MCF 10A (cell line): ENCODE data around the gene CACNA2D1. TPM values are rescaled to one million over a fixed set of nuclear protein-coding genes. Genes with fewer than 3 reads are reported as not detected.

ENCODE experiments used
- BruUV-seq: library from RNA; stranded (reverse); fragments of 400-500 nt; replicated peaks from 2 replicates; lab custom pipeline; 2021; lab: Mats Ljungman, UMichigan
- CTCF ChIA-PET: fragments of 300-600 bp; sonication (Branson Sonifier 250); formaldehyde crosslinking; extraction: SDS; loops from one replicate; lab custom pipeline; 2021; ENCODE audit warnings: antibody characterized with exemption, inconsistent platforms; lab: Yijun Ruan, JAX
- POLR2A ChIA-PET: fragments of 300-600, 350-650 bp; sonication (Branson Sonifier 250); formaldehyde crosslinking; extraction: SDS; loops from one replicate; lab custom pipeline; 2020; ENCODE audit warnings: antibody characterized with exemption, inconsistent platforms; lab: Yijun Ruan, JAX
- DNase-seq: peaks from one replicate; pipeline ENCODE4 v3.0.0-alpha.2; 2018; ENCODE audit not compliant: unreplicated experiment
- H3K27ac Mint-ChIP-seq: one replicate; pipeline ENCODE4 v1.8.0; 2022; ENCODE audit warnings: mild to moderate bottlenecking, low read depth, mixed read lengths; ENCODE audit not compliant: unreplicated experiment
- H3K27me3 Mint-ChIP-seq: one replicate; pipeline ENCODE4 v1.8.0; 2022; ENCODE audit warnings: mixed read lengths; ENCODE audit not compliant: insufficient read depth, unreplicated experiment
- H3K36me3 Mint-ChIP-seq: one replicate; pipeline ENCODE4 v1.8.0; 2022; ENCODE audit warnings: mild to moderate bottlenecking, moderate library complexity, mixed read lengths; ENCODE audit not compliant: insufficient read depth, unreplicated experiment
- H3K4me1 Mint-ChIP-seq: one replicate; pipeline ENCODE4 v1.8.0; 2022; ENCODE audit warnings: mixed read lengths; ENCODE audit not compliant: insufficient read depth, unreplicated experiment
- H3K4me3 Mint-ChIP-seq: one replicate; pipeline ENCODE4 v1.8.0; 2022; ENCODE audit warnings: mild to moderate bottlenecking, moderate library complexity, mixed read lengths; ENCODE audit not compliant: unreplicated experiment
- H3K9me3 Mint-ChIP-seq: one replicate; pipeline ENCODE4 v1.8.0; 2022; ENCODE audit warnings: mixed read lengths; ENCODE audit not compliant: unreplicated experiment
- intact Hi-C: fragments of 100-400 bp; cut with micrococcal nuclease; formaldehyde crosslinking; loops from 2 replicates; pipeline ENCODE4 v1.14.1; 2022
- total RNA-seq: library from RNA; stranded (reverse); gene quantifications from 2 replicates; pipeline ENCODE4 v1.2.3, GENCODE V29; 2022
- TF ChIP-seq, protein P1 (sequence below): fragments of 200-600 bp; IDR thresholded peaks from one replicate; pipeline ENCODE4 v1.8.0; 2022; ENCODE audit warnings: antibody characterized with exemption, mild to moderate bottlenecking; ENCODE audit not compliant: unreplicated experiment

The CACNA2D1 gene
- total RNA-seq, 1 experiment from 2014 or later: not detected

DNA sequence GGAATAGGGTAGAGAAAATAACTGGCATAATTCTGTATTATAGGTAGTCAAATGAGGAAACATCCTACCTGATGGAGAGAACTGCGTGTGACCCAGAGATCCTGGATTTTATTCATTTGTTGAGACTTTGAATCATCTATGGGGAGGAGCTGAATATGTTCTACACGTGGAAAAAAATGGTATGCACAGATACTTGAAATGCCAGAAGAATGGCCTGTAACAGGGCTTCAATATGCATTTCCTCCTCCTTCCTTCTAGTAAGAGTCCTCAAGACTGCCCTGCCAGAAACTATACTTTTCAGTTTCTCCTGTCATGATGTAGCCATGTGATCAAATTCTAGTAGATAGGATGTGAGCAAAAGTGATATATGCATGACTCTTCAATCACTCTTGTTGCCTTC is 372.1 kb downstream of the CACNA2D1 start:
- POLR2A ChIA-PET: no interaction called here

DNA sequence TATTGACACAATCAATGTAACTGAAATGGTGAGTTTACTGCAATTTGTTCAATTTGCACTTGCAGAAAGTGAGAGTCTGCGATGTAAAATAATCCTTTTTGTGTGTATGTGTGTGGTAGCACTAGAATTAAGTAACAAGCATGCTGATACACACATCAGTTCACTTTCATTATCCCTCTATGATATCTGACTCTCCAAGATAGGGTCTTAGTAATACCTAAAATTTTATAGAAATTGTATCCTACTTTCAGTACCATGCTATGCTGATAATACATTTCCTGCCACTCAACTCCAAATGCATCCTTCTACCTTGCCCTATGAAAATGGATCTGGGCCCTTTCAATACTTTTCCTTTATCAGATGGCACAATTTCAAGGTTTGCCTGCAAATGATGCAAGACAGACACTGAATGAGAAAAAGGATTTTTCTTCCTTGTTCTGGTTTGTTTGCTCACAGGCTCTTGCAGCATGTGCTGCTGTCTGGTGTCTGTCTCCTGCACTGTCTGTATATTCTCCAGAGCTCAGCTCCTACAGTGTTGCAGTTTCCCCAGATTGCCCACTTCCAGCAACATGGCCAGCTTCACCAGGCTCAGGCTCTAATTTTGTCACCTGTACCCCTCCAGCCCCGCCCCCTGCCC is 375.8 kb downstream of the CACNA2D1 start:
- CTCF ChIA-PET: interaction anchor here (0.6 to 0.8 kb wide), 2 partner anchors 344 to 491 kb away, joined by 3 read pairs; no protein-coding TSS in a partner anchor
- Mint-ChIP-seq H3K4me3 (no peak overlapping the region), H3K27ac (no peak overlapping the region), H3K9me3 (no peaks in the 10 kb centered on the region), H3K36me3 (no peaks in the 10 kb centered on the region), H3K27me3 (peaks cover 95% of the 10 kb centered on the region), H3K4me1 (no peaks in the 10 kb centered on the region)
- intact Hi-C loops: no loop called here
- POLR2A ChIA-PET: no interaction called here
- no peak for DNase-seq
- TF ChIP-seq, protein P1, sequence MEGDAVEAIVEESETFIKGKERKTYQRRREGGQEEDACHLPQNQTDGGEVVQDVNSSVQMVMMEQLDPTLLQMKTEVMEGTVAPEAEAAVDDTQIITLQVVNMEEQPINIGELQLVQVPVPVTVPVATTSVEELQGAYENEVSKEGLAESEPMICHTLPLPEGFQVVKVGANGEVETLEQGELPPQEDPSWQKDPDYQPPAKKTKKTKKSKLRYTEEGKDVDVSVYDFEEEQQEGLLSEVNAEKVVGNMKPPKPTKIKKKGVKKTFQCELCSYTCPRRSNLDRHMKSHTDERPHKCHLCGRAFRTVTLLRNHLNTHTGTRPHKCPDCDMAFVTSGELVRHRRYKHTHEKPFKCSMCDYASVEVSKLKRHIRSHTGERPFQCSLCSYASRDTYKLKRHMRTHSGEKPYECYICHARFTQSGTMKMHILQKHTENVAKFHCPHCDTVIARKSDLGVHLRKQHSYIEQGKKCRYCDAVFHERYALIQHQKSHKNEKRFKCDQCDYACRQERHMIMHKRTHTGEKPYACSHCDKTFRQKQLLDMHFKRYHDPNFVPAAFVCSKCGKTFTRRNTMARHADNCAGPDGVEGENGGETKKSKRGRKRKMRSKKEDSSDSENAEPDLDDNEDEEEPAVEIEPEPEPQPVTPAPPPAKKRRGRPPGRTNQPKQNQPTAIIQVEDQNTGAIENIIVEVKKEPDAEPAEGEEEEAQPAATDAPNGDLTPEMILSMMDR: no peak
- BruUV-seq: no TSS peak

More for the DNA sequence above, 372.1 kb downstream of the CACNA2D1 start:
- H3K9me3 Mint-ChIP-seq: no peaks in the 10 kb centered on the region
- BruUV-seq: no TSS peak
- no peak overlapping the region for H3K4me3 Mint-ChIP-seq
- no peak overlapping the region for H3K27ac Mint-ChIP-seq
- no peaks in the 10 kb centered on the region for H3K36me3 Mint-ChIP-seq
- TF ChIP-seq, protein P1: no peak
- H3K27me3 Mint-ChIP-seq: peaks cover 92% of the 10 kb centered on the region
- CTCF ChIA-PET: no interaction called here
- intact Hi-C loops: no loop called here
- H3K4me1 Mint-ChIP-seq: no peaks in the 10 kb centered on the region
- DNase-seq: no peak

DNA sequence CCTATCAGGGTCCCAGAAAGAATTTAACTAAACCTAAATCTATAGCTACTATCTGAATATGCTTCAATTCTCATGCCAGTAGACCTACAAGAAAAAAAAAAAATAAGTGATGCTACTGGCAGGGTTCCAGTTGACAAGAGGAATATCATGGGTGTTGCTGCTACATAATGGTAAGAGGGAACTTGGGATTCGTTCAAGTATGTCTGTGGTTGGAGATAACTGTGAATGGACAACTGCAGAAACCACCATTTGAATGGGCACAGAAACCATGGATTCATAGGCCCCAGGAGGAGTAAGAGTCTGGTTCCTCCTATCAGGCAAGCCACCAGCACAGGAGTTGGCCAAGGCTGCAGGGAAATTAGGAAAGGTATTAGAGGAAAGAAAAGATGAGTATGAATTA is 386.1 kb downstream of the CACNA2D1 start:
- BruUV-seq: no TSS peak
- no peaks in the 10 kb centered on the region for H3K36me3 Mint-ChIP-seq
- TF ChIP-seq, protein P1: no peak
- no peaks in the 10 kb centered on the region for H3K4me1 Mint-ChIP-seq
- CTCF ChIA-PET: interaction anchor here (0.6 kb wide), 1 partner anchor 163 kb away, joined by 6 read pairs; no protein-coding TSS in a partner anchor
- H3K4me3 Mint-ChIP-seq: no peak overlapping the region
- no peak for DNase-seq
- peaks cover 31% of the 10 kb centered on the region for H3K27me3 Mint-ChIP-seq
- intact Hi-C loops: no loop called here
- POLR2A ChIA-PET: no interaction called here
- H3K9me3 Mint-ChIP-seq: no peaks in the 10 kb centered on the region
- H3K27ac Mint-ChIP-seq: no peak overlapping the region

DNA sequence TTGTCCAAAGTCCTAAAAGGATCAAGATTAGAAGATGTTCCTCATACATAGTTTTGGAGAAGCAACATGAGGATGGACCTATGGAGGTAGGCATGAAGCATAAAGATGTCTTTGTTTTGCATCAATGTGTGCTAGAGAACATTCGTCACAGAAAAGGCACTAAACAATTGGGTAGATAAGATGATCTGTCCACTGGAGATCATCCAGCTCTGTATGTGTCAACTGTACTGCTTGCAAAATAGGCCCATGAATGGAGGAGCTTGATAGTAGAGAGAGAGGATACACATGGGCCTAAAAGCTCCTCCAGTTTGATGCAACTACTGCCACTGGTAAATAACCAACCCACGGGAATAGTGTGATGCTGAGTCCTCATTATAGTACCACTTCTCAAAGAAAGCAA is 387.3 kb downstream of the CACNA2D1 start:
- H3K4me1 Mint-ChIP-seq: no peaks in the 10 kb centered on the region
- BruUV-seq: no TSS peak
- no peaks in the 10 kb centered on the region for H3K9me3 Mint-ChIP-seq
- CTCF ChIA-PET: interaction anchor here (0.7 to 1.2 kb wide), 2 partner anchors 426 to 451 kb away, joined by 3 read pairs; no protein-coding TSS in a partner anchor
- DNase-seq: no peak
- peaks cover 19% of the 10 kb centered on the region for H3K27me3 Mint-ChIP-seq
- no peak overlapping the region for H3K27ac Mint-ChIP-seq
- H3K4me3 Mint-ChIP-seq: no peak overlapping the region
- no peaks in the 10 kb centered on the region for H3K36me3 Mint-ChIP-seq
- POLR2A ChIA-PET: no interaction called here
- intact Hi-C loops: no loop called here
- TF ChIP-seq, protein P1: no peak
